NOMO-1 (cell line): ENCODE measurements around the gene MIER1.

Experiments
- DNase-seq, 2 experiments: peaks; one replicate each; lab custom pipeline; 2025; ENCODE audit not compliant: unreplicated experiment in 2 of 2; lab: John Stamatoyannopoulos, UW

The MIER1 gene

DNA sequence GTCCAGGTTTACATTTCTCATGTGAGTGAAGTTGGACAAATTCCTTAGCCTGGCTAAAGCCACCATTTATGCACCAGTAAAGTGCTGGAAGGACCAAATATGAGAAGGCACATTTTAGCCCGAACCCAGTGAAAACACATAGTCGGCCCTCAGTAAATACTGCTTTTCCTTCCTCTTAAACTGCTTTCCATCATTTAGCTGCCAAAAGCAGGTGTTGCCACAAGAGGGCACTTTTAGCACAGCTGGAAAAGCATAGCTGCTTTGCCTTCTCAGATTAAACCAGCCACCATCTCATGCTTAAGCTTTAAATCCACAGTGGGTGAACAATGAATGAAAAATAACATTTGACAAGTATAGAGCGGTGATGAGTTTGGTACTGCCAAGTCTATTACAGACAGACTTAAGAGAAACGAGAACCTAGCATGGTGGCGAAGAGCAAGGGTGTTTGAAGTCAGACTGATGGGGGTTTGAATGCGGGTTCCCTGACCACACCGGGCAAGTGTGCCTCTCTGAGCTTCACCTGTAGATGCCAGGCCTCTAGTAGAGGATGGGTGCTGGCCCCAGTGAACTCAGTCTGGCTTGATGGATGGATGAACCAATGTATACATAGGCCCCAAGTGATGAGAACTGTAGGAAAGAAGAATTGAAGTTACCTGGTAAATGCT, 71.4 kb downstream of the MIER1 start:
- peak; percentile 59 to 88 for DNase-seq

DNA sequence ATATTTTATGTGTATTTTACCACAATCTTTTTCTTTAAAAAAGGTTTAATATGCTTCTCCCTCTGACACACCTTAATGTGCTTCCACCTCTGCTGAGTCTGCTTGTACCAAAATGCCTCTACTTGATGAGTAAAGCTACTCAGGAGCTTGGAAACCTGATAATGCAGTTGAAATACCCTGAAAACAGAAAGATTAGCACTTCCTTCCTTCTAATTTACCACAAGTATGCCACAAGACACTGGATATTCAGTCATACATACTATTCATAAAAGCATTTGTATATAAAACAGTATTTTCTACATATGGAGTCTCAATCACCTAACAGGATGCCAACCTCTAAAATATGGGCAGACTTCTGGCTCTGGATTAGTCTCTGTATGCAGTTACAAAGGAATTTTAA, 74.2 kb downstream of the MIER1 start:
- DNase-seq: no peak

DNA sequence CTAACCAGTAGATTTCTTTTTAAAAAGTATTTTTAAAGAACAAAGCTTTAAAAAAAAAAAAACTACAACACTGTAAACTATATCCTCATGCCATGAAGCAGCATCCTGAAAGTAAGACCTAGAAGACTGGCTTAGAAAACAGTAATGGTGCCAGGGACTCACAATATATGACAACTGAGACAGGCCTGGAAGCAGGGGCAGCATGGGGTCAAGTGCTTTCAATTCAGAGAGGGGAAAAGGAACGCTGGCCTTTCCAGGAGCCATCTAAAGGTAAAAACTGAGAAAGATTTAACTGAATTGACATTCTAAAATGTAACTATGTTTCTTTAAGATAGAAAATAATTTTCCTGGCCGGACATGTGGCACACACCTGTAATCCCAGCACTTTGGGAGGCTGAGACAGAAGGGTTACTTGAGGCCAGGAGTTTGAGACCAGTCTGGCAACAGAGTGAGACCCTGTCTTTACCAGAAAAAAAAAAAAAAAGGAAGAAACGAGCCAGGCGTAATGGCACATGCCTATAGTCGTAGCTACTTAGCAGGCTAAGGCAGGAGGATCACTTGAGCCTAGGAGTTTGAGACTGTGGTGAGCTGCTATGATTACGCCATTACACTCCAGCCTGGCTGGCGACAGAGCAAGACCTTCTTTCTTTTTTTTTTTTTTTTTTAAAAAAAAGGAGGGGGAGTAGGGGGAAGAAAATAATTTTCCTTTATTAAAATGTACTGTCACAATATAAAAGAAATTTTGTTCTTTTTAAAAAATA, 75.0 kb downstream of the MIER1 start:
- DNase-seq: peak; percentile 41 to 49

DNA sequence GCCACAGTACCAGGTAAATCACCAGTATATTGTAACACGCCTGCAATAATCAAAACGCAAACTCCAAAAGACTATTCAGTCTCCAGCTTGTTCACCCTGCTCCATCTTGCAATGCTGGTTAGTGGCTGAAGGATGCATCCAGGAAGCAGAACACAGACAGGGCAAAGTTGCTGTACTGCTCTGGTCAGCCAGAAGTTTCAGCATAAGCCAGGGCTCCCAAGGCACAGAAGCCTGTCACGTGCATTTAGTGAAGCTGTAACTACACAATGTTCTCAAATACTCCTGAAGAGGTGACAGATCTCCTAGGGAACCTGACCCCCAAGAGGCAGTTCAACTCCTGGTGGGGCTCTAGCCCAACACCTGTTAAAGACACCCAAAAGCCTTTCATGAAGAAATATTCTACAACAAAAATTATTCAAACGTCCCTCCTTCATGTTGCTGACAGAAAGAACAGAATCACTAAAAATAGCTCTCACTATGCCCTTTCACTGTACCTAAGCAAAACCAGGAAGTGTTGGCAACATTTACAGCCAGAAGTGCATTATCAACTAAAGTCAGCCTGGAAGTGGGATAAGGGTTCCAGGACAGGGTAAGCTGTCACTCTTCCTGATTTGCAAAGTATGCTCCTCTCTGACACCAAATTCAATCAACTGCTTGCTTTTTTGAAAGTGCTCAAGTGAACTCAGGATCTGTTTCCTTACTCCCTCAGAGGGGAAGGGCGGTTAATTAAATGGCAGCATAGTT, 77.1 kb downstream of the MIER1 start:
- DNase-seq: no peak

DNA sequence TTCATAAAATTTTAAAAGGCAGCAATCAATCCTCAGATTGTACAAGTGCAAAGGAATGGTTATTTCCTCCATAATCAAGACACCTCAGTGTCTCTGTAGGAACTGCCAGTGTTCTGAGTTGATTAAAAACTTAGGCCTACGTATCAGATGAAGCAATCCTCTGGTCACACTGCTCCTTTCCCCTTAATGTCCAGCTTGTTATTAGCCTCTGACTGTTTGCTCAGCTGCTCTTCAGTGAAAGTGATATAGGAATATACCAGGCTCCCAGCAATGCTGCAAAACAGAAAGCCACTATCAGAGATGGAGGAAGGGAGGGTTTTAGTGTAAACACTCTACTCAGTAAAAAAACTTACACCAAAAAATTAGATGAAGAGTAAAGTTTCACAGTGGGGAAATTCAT, 79.4 kb downstream of the MIER1 start:
- DNase-seq: no peak

DNA sequence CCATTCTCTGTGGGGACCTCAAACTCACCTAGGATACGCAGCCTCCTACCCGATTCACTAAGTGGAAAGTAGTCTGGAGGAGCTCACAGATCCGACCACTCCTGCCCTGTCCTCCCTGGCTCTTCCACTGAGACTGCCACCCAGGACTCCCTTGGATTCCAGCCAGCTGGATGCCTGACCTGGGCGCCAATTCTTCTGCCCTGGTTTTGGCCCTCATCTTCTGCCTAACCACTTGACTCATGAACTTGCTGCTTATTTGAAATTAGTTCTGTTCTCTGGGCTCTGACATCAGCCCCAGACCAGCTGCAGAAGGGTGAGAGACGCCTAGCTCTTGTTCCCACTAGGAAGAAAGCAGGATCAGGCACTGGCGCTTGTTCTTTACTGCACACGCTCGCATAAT, 80.3 kb downstream of the MIER1 start:
- no peak for DNase-seq

DNA sequence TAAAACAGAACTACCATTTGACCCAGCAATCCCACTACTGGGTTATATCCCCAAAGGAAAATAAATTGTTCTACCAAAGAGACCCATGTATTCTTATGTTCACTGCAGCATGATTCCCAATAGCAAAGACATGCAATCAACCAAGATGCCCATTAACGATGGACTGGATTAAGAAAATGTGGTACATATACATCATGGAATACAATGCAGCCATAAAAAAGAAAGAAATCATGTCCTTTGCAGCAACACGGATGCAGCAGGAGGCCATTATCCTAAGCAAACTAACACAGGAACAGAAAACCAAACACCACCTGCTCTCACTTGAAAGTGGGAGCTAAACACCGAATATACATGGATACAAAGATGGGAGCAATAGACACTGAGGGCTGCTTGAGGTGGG, 85.0 kb downstream of the MIER1 start:
- DNase-seq: no peak

DNA sequence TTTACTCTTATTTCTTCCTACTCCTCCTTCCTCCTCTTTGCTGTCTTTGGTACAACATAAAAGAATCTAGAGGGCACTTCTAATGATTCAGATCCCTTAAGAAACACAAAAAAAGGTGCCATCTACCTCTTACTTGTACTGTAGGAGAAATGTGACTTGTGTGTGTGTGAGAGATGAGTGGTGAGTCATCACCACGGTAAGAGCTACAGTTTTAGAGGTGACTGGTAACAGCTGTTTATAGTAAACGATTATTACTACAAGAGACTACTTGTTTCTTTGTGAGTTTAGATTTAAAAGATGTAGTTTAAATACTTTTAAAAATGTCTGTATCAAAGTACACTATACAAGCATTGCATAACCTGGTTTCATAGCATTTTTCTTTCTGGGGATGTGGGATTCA, 88.8 kb downstream of the MIER1 start:
- no peak for DNase-seq

DNA sequence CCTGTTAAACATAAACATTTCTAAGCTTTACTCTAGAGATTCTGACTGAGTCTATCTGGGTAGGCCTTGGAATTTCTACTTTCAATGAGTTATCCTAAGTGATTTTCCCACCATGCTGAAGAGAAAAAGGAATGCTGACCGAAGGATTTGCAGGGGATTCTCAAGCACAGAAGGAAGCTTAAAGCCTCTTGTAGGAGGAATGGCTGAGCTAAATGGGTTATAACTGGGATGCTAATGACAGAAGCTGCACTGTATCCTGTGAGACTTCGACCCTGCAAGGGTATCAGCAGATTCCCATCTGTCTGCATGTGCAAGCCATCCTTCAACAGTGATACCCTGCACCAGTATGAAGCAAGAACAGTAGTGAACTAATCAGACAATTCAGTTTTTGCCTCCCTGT, 93.8 kb downstream of the MIER1 start:
- no peak for DNase-seq

DNA sequence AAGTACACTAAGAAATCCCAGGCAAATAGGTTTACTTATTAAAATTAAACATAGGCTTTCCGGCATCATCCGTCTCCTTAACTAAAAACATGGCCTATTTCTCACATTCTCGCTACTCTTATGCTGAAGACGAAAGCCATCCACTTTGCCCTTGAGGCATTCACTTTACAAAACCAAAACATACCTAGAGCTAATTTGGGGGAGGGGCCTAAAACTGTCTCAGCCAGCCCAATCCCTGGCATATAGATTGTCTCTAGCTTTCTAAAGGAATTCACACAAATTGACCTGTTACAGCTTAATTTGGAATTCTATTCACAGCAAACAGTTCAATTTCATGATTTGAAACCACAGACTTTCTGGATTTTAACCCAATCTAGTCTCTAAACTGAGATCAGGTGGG, 94.3 kb downstream of the MIER1 start:
- no peak for DNase-seq

DNA sequence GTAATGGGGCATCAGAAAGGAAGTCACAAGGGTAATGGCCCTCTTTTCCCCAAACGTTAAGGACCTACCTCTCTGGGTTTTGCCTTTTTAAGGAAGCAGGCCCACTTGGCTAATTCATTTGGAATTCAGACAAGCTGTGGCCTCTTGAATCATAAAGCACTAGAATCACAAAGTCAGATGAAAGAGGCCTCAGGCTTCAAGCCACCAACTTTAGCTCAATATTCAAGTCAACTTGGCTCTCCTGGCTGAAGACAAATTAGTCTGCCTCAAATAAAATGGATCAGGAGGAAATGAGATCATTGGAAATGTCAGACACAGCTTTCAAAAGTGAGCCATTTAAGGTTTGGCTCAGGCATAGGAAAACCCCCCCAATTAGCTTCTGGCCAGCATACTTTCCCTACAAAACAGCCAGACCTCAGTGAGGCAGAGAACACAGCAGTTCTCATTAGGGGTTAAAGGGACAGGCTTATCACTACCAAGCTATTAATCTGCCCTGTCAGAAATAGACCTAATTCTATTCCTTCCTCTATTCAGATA, 94.9 kb downstream of the MIER1 start:
- no peak for DNase-seq

DNA sequence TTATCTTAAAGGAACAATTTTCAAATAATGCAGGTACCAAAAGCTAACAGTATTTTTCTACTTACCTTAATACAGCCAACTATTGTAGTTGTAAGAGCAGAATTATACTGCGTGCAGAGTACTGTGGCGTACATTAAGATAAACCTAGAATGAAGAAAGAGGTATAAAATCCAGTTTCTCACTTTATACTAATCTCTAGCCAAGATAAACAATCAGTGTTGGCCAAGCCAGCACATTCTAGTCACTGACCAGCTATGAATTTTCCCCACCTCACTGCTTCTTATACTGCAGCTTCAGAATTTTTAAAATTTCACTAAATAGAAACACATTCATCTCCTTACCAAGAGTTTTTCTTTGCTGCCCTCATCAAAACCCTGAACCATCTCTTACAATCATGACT, 95.5 kb downstream of the MIER1 start:
- DNase-seq: no peak

DNA sequence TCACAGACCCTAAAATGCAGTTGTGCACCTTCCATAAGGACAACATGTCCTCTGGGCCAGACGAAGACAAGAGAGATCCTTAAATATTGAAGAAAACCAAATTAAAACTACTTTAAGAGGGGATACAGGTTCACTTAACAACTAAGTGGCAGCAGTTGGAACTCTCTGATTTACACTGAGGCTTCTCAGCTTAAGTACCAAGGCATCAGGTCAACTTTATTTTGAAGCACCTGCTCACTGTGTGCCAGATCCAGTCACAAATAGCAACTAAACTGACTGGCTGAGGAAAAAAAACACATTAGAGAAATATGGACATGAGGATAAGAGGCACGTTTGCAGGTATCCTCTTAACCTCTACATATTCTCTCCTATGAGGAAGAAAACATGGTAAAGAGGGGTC, 96.0 kb downstream of the MIER1 start:
- no peak for DNase-seq

DNA sequence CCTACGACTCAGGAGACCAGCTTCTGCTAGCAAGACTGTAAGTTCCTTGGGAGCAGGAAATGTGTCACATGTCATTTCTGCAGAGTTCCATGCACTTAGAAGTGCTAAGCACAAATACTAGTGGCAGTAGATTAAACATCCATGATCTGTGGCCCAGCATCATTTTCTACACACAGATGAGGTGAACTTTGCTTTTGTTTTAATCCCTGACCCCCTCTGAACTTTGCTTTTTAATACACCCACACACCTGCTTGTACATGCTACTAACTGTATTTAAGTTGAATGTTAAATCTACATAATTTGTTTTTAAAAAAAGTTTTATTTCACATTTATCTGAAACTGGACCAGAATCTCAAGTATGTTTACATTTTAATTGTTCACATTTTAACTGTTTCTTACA, 104.7 kb downstream of the MIER1 start:
- DNase-seq: no peak

DNA sequence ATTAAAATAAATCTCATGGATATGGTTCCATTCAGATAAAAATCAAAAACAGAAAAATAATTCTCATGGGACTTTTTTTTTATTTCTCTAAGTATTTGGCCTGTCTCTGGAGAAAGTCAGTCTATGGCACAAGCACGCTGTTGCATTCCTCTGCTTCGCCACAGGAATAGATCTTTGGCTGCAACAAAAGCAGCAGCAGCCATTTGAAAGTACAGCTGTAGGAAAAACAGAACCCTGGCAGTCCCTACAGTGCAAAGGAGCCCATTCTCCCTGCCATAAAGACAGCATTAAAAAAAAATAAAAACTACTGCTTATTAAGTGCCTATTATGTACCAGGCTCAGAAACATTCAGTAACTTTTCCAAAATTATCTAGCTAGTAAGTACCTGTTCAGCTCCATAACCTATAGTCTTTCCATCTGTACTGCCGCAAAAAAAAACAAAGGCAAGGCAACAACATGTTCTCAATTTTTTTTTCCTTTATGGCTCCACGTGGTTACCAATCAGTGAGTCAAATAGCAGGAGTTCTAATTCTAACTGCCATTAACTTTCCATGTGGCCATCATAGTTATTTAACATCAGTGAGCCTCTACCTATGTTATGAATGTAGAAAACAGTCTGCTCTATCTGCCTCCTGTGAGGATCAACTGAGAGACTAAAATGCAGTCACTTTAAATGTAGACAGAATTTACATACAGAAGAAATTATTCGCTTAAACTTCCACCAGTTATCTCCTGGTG, 106.5 kb downstream of the MIER1 start:
- no peak for DNase-seq

DNA sequence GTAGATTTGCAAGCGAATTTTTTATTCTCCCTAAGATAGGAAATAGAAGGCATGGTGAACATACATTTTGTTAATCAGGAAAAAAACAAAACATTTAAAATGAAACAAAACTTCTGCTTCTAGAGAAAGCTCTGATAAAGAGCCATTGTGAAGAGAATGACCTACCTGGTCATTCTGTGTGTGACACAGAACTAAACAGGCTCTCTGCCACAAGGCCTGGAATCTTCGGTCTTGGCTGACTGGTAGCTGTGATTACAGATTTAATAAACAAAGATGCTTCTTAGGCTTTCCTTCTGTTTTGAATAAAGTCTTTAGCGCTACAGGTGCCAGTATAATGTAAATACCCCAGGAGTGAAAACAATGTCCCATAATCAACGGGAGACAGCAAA, 107.1 kb downstream of the MIER1 start:
- DNase-seq: no peak
